ENCODE measurements around the gene DNAJC5.
"Not testable (repeated sequence)": the region's sequence is repeated elsewhere in the genome, so short reads cannot be mapped to it uniquely, and the experiment has no call there.

The DNAJC5 gene

DNA sequence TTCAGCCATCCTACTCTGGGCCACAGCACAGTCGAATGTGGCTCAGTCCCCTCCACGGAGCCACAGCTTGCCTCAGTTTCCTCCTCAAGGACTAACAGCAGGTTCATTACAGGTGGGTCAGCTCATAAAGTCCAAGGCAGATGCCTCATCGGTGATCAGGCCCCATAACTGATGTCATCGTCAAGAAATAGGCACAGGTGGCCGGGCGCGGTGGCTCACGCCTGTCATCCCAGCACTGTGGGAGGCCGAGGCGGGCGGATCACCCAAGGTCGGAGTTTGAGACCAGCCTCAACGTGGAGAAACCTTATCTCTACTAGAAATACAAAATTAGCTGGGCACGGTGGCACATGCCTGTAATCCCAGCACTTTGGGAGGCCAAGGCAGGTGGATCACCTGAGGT is 57.8 kb downstream of the DNAJC5 start:
- in situ Hi-C loops (cut with MboI; ENCODE audit: low sequenced_read_pairs): no loop called here

DNA sequence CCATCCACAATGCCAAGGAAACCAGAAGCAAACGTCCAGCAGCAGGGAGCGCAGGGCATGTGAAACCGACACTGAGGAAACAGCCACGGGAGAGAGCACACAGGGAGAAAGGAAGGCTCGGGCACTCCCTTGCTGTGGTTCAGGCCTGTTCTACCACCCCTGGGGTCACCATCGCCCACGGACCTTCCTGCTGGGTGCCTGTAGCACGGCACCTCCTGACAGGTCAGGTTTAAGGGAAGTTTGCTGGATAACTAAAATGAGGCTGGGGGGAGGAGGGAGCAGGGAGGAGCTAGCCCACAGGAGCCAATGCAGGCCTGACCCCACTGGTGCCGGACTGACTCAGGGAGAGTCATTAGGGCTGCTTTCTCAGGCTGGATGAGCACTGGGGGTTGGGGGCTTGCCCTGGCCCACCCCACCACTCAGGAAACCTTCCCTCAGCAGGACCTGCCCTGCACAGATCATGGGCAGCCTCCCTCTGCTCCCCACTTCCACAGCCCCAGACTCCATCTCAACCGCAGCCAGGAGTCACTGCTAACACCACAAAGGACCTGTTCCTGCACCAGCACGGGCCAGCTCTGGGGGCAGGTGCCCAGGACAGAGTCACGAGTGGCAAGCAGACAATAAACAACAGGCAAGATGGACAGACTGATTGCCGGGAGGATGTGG is 59.0 kb downstream of the DNAJC5 start:
- in situ Hi-C loops (cut with MboI; ENCODE audit: low sequenced_read_pairs): no loop called here

DNA sequence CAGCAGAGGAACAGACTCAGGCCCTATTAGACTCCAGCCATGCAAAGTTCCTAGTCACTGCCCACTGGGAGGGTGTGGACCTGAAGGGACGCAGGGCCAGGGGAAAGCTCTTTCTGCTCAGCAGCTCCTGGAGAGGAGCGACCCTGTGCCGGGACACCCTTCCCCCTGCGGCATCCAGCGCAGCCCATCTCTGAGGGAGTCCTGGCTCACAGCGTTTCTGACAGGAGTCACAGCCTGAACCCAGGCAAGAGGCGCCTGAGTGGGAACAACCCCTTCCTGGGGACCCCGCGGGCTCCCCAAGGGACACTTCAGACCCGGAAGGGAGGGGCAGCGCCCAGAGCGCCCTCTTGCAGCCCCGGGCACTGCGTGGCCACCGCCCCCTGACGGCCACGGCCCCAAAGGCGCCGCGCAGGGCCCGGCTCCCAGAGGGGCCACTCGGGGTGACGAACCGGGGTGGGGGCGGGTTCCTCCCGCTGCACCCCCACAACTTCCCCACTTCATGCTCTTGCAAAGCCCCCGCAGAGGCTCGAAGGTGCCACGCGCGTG is 60.4 kb downstream of the DNAJC5 start:
- in situ Hi-C loops (cut with MboI; ENCODE audit: low sequenced_read_pairs): no loop called here

DNA sequence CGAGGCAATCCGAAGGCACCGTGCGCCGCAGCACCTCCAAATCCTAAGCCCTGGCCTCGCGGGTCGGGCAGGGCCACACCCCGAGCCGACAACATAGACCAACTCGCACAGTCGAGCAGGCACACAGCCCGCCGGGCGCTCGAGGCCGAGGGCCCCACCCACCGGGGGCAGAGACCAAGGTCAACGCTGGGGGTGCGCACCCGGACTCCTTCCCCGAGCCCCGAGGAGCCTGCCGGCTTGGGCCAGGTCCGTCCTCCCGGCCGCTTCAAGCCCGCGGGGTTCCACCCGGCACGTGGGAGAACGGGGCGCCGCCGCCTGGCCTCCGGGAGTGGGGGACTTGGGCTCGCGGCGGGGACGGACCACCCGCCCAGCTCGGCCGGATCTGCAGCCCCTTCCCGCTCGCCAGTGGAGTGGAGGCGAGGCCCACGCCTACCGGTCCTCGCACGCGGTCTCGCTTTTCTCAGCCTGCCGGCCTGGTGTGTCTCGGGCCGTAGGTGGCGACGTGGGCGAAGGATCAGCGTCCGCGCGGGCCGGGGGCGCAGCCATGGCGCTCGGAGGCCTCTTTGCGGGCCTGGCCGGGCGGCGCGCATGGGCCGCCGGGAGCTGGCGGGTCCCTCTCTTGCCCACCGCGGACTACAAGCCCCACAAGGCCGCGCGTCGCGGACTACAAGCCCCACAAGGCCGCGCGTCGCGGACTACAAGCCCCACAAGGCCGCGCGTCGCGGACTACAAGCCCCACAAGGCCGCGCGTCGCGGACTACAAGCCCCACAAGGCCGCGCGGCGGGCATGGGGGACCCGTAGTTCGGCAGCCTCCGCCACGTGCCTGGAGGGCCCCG is 61.1 kb downstream of the DNAJC5 start, which contains the start of gene UCKL1:
TSS of gene UCKL1 (minus strand) at position 590 of the 837 bp plus-strand sequence. CDS start at position 546, 44 bp downstream.
- in situ Hi-C loops (cut with MboI; ENCODE audit: low sequenced_read_pairs): no loop called here

DNA sequence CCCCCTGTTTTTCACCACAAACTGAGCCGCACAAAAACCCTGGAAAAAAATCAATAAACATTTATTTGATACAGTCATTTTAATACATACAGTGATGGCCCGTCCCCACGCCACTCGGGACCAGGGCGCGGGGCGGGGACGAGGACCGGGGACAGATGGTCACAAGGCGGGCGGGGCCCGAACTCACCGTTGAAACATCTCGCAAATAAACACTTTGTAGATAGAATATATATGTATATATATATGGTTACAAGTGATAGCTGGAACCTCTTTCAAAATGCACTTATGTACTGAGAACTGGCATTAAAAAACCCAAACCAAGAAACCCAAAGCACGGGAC is 61.7 kb downstream of the DNAJC5 start:
- in situ Hi-C loops (cut with MboI; ENCODE audit: low sequenced_read_pairs): no loop called here

DNA sequence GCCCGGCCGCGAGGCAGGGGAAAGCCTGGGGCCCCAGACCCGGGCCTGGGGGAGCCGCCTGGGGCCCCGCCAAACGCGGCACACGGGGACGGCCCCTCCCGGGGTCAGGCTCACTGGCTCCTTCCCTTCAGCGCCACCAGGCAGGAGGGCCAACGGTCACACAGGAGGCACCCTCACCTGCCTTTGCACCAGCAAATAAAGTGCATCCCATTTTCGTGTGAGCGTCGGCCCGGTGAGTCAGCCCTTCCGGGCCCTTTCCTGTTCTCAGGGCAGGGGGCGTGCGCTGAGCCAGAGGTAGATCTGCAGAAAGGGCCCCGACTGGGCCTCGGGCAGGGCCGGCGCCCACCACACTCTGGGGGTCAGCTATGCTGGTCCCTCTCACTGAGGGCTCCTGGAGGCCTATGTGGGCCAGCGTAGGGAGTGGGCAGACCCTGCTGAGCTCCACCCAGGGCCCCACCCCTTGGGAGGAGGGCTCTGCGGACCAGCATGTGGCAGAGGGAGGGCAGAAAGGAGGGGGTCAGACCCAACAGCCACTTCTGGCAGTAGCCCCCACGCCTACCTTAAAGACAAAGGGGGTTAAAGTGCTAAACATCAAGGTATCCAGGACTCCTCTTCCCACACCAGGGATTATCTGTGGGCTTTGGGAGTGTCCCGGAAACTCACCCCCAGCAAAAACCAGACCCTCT is 62.2 kb downstream of the DNAJC5 start:
- in situ Hi-C loops (cut with MboI; ENCODE audit: low sequenced_read_pairs): no loop called here

DNA sequence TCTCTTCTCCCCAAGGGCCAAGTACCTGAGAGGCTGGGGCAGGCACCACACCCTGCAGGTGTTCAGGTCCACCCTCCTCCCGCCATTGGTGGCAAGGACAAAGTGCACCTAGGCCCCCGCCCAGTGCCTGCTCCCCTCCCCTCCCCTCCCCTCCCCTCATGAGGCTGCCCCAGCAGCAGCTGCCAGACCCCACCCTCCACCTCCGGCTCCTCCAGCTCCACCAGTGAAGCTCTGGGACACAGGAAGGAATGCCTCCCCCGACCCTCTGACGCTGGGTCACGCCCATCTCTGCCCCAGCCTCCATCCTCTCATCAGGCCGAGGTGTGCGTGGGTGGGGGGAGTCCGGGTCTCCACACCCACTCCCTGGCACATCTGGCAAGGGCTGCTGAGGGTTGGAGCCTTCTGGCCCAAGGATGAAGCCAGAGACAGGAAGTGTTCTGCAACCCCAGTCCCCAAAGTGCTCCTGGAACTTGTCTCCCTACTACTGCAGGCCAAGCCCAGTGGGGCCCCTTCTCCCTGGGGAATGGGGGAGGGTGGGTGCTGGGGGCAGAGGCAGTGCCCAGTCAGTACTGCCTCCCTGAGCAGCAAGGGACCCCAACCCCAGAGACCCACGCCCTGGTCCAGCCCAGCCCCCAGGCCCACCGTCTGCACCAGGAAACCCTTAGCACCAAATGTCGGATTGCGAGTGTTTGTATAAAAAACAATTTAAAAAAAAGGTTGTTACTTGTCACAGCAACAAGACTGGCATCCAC is 62.9 kb downstream of the DNAJC5 start:
- in situ Hi-C loops (cut with MboI; ENCODE audit: low sequenced_read_pairs): no loop called here

DNA sequence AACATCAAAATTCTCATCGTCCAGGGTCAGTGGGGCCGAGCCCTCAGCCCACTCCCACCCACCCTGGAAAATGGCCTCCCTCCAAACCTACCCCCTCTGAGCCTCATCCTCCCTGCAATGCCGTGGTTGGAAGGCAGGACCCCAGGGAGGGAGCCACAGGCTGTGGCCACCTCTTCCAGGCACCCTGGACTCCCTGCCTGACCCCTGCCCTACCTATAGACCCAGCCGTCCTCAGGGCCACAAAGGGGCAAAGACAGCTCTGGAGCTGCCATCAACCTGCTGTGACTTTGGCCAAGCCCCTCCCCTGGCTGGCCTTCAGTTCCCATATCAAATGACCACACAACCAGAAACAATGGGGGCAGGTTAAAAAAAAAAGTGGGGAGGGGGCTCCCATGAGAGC is 63.5 kb downstream of the DNAJC5 start:
- in situ Hi-C loops (cut with MboI; ENCODE audit: low sequenced_read_pairs): no loop called here

DNA sequence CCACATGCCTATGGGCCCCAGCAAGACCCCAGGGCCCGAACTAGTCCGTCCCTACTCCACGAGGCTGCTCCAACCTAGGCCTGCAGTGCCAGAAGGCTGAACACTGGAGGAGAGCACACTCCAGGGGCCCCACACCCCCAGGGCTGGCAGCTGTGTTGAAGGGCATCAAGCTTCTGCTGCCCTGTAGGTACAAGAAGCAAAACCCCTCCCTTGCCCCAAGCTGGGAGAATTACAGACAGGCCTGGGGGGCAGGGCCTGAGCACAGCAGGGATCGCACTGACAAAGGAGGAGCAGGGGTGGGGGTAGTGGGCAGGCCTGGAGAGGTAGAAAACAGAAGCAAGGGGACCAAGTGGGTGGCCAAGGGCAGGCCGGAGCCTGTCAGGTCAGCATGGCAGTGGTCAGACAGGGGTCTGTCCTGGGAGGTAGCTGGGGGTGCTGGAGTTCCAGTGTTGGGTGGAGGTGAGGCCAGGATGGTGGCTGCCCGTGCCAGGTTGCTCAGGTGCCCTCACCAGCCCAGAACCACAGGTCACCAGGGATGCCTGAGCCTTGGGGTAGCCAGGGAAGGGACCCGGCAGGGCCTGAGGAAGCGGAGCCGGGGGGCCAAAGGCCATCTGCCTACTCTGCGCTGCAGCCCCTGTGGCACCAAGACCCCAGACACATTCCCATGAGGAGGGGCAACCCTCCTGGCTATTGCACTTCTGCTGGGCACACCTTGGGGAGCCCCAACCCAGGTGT is 64.2 kb downstream of the DNAJC5 start:
- in situ Hi-C loops (cut with MboI; ENCODE audit: low sequenced_read_pairs): no loop called here

DNA sequence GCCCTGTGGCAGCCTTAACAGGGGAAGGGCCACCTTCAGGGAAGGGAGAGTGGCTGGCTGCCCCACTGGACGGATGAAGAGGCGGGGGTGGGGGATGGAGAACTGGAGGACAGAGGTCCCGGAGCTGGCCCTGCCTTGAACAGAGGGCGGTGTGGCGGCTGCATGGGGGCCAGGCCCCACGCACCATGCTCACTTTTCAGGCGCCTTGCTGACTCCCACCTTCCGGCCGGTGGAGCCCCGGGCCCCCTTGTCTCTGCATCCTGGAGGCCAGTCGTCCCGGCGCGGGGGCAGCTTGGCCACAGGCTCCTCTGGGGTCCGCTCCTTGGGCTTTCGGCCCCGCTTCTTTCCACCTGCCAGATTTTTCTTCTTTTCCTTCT is 64.8 kb downstream of the DNAJC5 start:
- in situ Hi-C loops (cut with MboI; ENCODE audit: low sequenced_read_pairs): no loop called here

DNA sequence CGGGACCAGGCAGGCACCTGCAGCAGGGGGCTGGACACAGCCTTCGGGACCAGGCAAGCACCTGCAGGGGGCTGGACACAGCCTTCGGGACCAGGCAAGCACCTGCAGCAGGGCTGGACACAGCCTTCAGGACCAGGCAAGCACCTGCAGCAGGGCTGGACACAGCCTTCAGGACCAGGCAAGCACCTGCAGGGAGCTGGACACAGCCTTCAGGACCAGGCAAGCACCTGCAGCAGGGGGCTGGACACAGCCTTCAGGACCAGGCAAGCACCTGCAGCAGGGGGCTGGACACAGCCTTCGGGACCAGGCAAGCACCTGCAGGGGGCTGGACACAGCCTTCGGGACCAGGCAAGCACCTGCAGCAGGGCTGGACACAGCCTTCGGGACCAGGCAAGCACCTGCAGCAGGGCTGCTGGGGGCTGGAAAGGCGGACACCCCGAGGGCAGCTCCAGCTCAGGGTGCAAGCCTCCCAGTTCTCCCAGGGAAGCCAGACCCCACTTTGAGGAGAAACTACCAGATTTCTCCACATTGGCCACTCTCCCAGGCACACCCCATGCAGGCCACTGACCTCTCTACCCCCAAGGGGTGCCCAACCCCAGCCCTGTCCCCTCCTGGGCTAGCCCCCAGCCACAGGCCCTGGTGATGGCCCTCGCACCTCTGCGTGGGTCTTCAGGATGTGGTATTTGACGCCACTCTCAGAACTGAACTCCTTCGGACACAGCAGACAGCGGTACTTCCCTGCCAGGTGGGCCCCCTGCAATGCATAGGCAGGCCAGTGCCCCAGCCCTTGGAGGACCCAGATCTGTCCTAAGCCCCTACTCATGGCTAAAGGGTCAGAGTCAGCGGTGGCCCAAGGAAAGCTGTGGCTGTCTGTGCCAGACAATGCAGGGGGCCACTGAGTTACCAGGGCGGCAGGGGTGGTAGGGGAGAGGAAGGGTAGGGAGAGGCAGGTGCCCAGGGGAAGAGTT is 66.0 kb downstream of the DNAJC5 start:
- in situ Hi-C loops (cut with MboI; ENCODE audit: low sequenced_read_pairs): not testable (repeated sequence)

DNA sequence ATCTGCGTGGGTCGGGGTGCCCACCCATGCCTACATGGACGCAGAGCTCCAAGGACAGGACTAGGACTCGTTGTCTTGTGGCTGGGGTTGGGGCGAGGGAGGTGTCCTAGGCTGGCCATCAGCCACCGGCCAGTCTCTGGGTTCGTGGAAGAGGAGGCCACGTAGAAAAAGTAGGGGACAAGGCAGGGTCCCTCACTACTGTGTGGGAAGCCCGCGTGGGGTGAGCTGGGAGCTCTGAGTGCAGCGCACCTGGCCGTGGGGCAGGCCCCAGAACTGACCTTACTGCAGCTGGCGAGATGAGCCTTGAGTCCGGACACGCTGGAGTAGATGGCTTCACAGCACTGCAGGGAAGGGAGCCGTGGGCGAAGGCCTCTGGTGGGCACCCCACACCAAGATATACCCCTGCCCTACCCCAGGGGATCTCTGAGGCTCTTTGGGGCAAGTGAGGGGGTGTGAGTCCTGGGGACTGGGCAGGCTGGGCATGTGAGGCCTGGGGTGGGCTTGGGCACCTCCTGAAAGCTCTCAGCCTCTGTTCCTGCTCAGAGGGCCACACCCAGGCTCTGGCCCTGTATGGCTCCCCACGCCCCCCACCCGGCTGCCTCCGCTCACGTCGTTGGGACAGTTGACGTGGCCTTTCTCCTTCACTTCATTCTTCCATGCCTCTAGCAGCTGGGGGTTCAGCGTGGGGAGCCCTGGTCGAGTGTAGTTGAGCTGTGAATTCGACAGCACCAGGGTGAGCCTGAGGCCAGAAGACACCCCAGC is 66.9 kb downstream of the DNAJC5 start:
- in situ Hi-C loops (cut with MboI; ENCODE audit: low sequenced_read_pairs): no loop called here

DNA sequence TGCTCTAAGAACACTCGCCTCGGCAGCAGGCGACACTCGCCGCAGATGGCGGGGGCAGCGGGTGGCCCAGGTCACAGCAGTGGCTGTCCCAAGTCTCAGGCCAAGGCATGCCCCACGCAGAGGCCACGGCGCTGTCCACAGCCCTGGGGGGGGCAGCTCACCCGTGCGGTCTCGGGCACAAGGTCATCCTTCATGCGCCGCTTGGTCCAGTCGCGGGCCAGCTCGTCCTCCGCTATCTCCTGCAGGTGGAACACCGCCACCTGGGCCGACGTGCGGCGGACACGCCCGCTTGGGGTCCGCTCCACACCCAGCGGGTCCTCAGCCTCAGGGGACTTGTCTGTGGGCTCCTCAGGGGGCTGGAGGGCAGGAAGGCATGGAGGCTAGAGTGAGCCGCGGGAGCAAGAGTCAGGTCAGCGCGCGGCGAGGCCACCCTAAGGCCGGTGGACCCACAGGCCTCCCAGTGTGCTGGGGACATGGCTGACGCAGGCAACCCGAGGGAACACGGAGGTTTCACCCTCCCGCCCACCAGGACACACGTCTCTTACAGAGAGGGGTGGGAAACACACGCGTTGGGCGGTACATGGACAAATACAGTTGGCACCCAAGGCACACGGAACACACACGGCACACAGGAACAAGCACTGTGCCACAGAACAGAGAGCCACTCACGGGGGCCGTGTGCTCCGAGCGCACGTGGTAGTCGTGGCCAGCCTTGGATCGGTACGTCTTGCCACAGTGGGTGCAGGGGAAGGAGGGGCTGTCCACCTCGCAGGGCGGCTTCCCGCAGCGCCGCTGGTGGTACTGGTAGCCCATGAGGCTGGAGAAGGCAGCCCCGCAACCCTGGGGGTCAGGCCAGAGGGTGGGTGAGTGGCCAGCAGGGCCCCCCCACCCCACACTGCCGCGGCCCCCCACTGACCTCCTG is 67.8 kb downstream of the DNAJC5 start:
- in situ Hi-C loops (cut with MboI; ENCODE audit: low sequenced_read_pairs): no loop called here

DNA sequence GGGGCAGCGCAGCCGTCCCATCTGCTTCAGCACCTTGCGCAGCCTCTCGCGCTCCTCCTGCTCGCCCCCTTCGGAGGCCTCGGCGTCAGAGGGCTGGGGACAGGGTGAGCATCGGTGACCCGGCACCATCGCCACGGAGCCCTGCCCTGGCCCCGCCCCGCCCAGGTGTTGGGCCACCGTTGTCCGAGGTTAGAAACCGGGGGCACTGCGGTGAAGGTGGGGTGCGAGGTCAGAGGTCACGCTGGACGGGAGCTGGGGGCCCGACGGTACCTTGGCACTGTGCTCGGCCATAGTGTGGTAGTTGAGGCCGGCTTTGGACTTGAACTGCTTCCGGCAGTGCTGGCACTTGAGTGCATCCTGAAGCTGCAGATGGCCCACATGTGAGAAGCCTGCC is 68.4 kb downstream of the DNAJC5 start:
- in situ Hi-C loops (cut with MboI; ENCODE audit: low sequenced_read_pairs): no loop called here

DNA sequence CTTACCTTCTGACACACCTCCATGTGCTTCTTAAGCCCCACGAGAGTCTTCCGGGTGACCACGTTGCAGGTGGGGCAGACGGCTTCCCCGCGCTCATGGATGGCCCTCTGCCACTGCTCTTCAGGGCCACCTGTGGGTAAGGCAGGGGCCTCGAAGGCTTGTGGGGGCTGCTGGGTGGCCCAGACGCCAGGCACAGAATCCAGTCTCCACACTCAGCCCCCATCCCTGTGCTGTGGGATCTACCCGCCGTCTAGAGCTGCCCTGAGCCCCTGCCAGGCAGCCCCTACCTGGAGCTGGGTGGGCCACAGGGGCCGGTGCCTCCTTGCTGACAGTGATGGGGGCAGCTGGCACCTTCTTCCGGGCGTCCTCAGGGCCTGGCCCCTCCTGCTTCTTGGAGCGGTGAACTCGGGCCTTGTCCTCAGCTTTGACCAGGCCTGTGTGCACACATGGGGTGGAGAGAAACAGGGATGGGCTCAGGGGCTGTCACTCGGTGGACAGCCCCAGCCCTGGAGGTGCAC is 68.9 kb downstream of the DNAJC5 start:
- in situ Hi-C loops (cut with MboI; ENCODE audit: low sequenced_read_pairs): no loop called here

DNA sequence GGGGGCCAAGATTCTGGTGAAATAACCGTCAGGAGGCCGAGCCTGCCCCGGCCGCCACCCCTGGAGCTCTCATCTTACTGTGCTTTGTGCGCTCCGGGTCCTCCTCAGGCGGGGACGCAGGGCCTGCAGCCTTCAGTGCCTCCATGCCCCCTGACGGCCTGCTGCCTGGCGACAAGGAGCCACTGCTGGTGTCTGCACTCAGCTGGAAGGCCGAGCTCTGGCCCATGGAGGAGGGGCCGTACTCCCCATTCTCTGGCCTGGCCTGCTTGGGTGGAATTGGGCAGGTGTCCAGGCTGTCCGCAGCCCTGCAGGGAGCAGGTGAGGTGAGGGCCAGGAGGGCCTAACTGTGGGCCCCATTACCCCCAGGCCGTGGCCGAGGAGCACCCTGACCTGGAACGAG is 69.5 kb downstream of the DNAJC5 start:
- in situ Hi-C loops (cut with MboI; ENCODE audit: low sequenced_read_pairs): no loop called here

Measured in HL-60/S4 (cell line).